ENCODE measurements around the gene LIMK1.

LIMK1 gene

GRCh38 chr7:74084722-74085578 lies 1.3 kb downstream of the LIMK1 start:
- Histone ChIP-seq H3K27ac (peak overlapping the region in 1 of 2 donors; percentile 68), H3K4me3 (peak overlapping the region; percentile 76)
- DNase-seq (ENCODE audit: low spot score), result no peak
- TF ChIP-seq, protein P1, sequence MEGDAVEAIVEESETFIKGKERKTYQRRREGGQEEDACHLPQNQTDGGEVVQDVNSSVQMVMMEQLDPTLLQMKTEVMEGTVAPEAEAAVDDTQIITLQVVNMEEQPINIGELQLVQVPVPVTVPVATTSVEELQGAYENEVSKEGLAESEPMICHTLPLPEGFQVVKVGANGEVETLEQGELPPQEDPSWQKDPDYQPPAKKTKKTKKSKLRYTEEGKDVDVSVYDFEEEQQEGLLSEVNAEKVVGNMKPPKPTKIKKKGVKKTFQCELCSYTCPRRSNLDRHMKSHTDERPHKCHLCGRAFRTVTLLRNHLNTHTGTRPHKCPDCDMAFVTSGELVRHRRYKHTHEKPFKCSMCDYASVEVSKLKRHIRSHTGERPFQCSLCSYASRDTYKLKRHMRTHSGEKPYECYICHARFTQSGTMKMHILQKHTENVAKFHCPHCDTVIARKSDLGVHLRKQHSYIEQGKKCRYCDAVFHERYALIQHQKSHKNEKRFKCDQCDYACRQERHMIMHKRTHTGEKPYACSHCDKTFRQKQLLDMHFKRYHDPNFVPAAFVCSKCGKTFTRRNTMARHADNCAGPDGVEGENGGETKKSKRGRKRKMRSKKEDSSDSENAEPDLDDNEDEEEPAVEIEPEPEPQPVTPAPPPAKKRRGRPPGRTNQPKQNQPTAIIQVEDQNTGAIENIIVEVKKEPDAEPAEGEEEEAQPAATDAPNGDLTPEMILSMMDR (IDR thresholded peaks at IDR 0.05), result no peak

GRCh38 chr7:74087791-74088453 lies 4.3 kb downstream of the LIMK1 start:
- no peak for DNase-seq (ENCODE audit: low spot score)
- no peak overlapping the region for H3K27ac ChIP-seq
- TF ChIP-seq, protein P1 (IDR thresholded peaks at IDR 0.05), result no peak
- H3K4me3 ChIP-seq, result no peak overlapping the region

DNA sequence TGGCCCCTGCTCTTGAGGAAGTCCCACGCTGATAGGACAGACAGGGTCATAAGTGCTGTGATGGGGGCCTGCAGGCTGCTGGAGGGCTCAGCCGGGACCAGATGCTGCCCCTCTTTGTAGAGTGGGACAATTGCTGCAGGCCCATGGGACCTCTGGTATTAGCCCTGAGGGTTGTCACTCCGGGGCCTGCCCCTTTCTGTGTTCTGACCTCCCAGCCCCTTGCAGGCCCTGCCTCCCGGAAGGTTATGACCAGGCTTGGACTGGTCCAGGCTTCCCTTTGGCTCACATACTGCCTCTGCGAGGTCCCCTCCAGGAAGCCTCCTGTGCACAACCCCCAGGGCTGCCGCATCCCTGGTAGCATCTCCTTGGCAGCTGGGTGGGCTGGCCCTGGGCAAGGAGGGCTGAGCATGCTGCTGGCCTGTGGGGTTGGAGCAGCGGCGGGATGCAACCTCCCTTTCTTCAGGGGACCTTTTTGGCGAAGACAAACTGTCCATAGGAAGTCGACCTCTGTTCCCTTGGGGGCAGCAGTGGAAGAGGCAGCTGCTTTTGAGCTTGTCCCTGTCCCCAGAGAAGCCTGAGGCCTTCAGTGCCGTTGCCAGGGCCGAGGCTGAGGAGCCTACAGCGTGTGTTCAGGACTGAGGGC lies 8.8 kb downstream of the LIMK1 start:
- H3K27ac ChIP-seq, result peak overlapping the region; percentile 25 to 87
- peak overlapping the region; percentile 86 for H3K4me3 ChIP-seq
- TF ChIP-seq, protein P1 (IDR thresholded peaks at IDR 0.05), result no peak
- no peak for DNase-seq (ENCODE audit: low spot score)

DNA sequence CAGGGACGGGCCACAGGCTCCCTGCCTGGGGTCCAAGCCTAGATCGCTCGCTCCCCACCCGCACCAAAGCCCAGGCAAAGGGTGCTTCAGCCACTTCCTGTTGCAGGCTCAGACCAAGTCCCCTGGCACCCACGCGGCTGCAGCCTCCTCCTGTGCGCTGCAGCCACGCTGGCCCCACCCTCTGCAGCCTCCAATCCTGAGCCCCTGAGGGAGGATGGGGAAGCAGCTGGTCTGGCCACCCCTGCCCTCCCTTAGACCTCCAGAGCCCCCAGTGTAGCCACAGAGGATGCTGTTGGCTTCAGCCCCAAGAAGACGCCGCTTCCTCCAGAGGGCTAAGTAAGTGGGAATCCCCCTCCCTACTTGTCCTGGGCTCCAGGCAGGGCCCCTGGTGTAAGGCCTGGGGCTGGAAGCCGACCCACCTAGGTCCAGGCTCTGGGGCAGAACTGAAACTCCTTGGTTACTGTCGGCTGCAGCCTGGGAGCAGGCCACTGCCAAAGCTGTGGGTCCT lies 9.4 kb downstream of the LIMK1 start:
- TF ChIP-seq, protein P1 (IDR thresholded peaks at IDR 0.05), result no peak
- H3K27ac ChIP-seq, result peak overlapping the region; percentile 66 to 87
- no peak for DNase-seq (ENCODE audit: low spot score)
- peak overlapping the region; percentile 86 for H3K4me3 ChIP-seq

DNA sequence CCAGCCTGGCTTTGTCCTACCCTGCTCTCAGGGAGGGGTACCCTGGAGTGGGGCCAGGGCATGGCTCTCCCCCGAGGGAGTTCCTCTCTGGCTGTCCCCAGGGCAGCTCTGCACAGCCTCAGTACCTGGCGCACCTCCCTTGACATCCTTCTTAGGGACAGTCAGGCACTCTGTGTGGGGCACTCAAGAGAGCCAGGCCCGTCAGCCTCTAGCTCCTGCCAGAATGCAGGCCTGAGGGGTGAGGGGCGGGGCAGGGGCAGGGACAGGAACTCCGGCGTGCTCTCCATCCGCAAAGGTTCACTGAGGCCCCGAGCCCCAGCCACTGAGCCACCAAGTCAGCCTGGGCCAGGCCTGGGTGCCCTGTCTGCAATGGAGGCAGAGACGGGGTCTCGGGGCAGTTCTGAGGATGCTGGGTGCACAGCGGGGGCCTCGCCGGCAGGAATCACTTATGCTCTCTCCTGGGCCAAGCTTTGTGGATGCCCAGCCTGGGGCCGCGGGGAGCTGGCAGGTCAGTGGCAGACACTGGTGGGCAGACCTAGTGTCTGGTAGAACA lies 10.1 kb downstream of the LIMK1 start:
- no peak for DNase-seq (ENCODE audit: low spot score)
- peak overlapping the region; percentile 66 to 87 for H3K27ac ChIP-seq
- peak overlapping the region; percentile 86 for H3K4me3 ChIP-seq
- TF ChIP-seq, protein P1 (IDR thresholded peaks at IDR 0.05), result no peak

DNA sequence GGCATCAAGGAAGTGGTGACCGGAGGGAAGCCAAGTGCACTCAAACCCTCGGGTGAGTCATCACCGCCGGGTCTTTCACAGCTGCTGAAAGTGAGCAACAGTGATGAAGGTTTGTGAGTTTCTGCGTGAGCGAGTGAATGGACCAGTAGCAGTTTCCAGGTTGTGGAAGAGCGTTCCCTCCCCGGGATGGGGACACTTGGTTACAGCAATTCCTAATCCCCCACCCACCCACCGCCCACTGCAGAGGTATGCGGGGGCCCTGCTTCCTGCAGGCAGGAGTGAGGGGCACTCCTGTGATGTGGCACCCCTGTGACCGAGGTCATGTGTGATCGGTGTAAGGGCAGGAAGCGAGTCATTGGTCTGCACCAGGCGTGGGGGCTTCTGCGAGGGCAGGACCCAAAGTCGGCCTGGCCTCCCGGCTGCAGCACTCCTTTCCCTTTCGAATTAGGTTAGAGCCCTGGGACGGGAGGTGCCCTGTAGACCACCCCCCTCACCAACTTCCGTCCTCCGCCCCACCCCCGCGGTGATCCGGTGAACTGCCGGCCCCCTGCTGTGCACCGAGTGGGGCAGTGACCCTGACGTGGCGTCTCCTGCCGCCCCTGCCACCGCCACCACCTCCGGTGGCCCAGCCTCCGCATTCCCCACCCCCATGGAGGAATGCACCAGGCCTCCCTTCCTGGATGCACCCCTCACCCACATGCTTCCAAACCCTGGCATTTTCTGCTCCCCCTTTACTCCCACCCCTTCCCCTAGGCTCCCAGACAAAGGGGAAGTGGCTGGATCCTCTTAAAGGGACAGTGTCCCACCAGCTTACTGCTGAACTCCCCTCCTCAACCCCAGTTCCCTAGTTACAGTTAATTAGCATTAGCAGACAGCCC lies 10.9 kb downstream of the LIMK1 start:
- H3K4me3 ChIP-seq, result peak overlapping the region; percentile 86
- peak; percentile 91 for DNase-seq (ENCODE audit: low spot score)
- H3K27ac ChIP-seq, result peak overlapping the region; percentile 66 to 87
- TF ChIP-seq, protein P1 (IDR thresholded peaks at IDR 0.05), result no peak
